MCF 10A (cell line): ENCODE data around the gene CABYR. TPM values are rescaled to one million over a fixed set of nuclear protein-coding genes. Genes with fewer than 3 reads are reported as not detected.

Source experiments
- BruUV-seq: library from RNA; stranded (reverse); fragments of 400-500 nt; replicated peaks from 2 replicates; lab custom pipeline; 2021; lab: Mats Ljungman, UMichigan
- CTCF ChIA-PET: fragments of 300-600 bp; sonication (Branson Sonifier 250); formaldehyde crosslinking; extraction: SDS; loops from one replicate; lab custom pipeline; 2021; ENCODE audit warnings: antibody characterized with exemption, inconsistent platforms; lab: Yijun Ruan, JAX
- POLR2A ChIA-PET: fragments of 300-600, 350-650 bp; sonication (Branson Sonifier 250); formaldehyde crosslinking; extraction: SDS; loops from one replicate; lab custom pipeline; 2020; ENCODE audit warnings: antibody characterized with exemption, inconsistent platforms; lab: Yijun Ruan, JAX
- DNase-seq: peaks from one replicate; pipeline ENCODE4 v3.0.0-alpha.2; 2018; ENCODE audit not compliant: unreplicated experiment
- H3K27ac Mint-ChIP-seq: one replicate; pipeline ENCODE4 v1.8.0; 2022; ENCODE audit warnings: mild to moderate bottlenecking, low read depth, mixed read lengths; ENCODE audit not compliant: unreplicated experiment
- H3K27me3 Mint-ChIP-seq: one replicate; pipeline ENCODE4 v1.8.0; 2022; ENCODE audit warnings: mixed read lengths; ENCODE audit not compliant: insufficient read depth, unreplicated experiment
- H3K36me3 Mint-ChIP-seq: one replicate; pipeline ENCODE4 v1.8.0; 2022; ENCODE audit warnings: mild to moderate bottlenecking, moderate library complexity, mixed read lengths; ENCODE audit not compliant: insufficient read depth, unreplicated experiment
- H3K4me1 Mint-ChIP-seq: one replicate; pipeline ENCODE4 v1.8.0; 2022; ENCODE audit warnings: mixed read lengths; ENCODE audit not compliant: insufficient read depth, unreplicated experiment
- H3K4me3 Mint-ChIP-seq: one replicate; pipeline ENCODE4 v1.8.0; 2022; ENCODE audit warnings: mild to moderate bottlenecking, moderate library complexity, mixed read lengths; ENCODE audit not compliant: unreplicated experiment
- H3K9me3 Mint-ChIP-seq: one replicate; pipeline ENCODE4 v1.8.0; 2022; ENCODE audit warnings: mixed read lengths; ENCODE audit not compliant: unreplicated experiment
- CTCF ChIP-seq: fragments of 200-600 bp; IDR thresholded peaks from one replicate; pipeline ENCODE4 v1.8.0; 2022; ENCODE audit warnings: antibody characterized with exemption, mild to moderate bottlenecking; ENCODE audit not compliant: unreplicated experiment
- intact Hi-C: fragments of 100-400 bp; cut with micrococcal nuclease; formaldehyde crosslinking; loops from 2 replicates; pipeline ENCODE4 v1.14.1; 2022
- total RNA-seq: library from RNA; stranded (reverse); gene quantifications from 2 replicates; pipeline ENCODE4 v1.2.3, GENCODE V29; 2022

Gene CABYR
- total RNA-seq, 1 experiment from 2014 or later, result 3.0 TPM

- Mint-ChIP-seq H3K27ac (no peak overlapping the region), H3K36me3 (peaks cover 11% of the 10 kb centered on the region), H3K4me1 (no peaks in the 10 kb centered on the region), H3K4me3 (no peak overlapping the region), H3K9me3 (no peaks in the 10 kb centered on the region), H3K27me3 (no peaks in the 10 kb centered on the region)
- ChIA-PET CTCF (interaction anchor here (0.6 kb wide), 1 partner anchor 88 kb away, joined by 3 read pairs; no protein-coding TSS in a partner anchor), POLR2A (no interaction called here)
- no peak for TF ChIP-seq CTCF
- DNase-seq, result no peak
- no TSS peak for BruUV-seq
- intact Hi-C loops, result no loop called here
Observed at GRCh38 chr18:24197412-24197811, 58.5 kb downstream of the CABYR start.

- H3K27me3 Mint-ChIP-seq, result no peaks in the 10 kb centered on the region
Observed at GRCh38 chr18:24198461-24198860, 59.6 kb downstream of the CABYR start.

DNA sequence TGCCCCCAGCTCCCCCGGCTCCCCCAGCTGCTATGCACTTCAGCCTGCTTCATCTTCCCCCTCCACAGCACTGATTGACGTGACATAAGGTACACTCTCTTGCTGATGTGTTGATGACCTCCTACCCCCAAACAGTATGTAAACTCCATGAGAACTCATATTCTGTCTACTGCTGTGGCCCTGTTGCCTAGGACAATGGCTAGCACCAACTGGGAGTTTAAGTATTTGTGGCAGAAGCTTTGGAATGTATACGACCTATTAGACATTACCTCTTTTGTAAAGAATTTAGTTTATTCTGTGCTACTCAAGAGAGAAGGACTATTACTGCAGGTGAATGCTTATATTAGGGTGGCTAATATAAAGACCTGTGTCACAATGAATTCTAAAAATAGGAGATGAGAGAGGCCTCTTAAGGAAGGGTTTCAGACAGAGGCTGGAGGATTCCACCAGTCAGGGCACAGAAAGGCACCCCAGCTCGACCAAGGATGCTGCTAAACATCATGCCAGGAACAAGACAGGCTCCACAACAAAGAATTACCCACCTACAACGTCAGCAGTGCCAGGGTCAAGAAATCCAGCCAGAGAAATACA is 60.6 kb downstream of the CABYR start:
- H3K27ac Mint-ChIP-seq, result no peak overlapping the region

More at GRCh38 chr18:24198461-24198860, 59.6 kb downstream of the CABYR start:
- intact Hi-C loops, result no loop called here
- Mint-ChIP-seq H3K9me3 (no peaks in the 10 kb centered on the region), H3K36me3 (peaks cover 7% of the 10 kb centered on the region), H3K4me1 (no peaks in the 10 kb centered on the region), H3K4me3 (no peak overlapping the region), H3K27ac (no peak overlapping the region)
- no TSS peak for BruUV-seq
- TF ChIP-seq CTCF, result no peak
- DNase-seq, result no peak
- ChIA-PET POLR2A (interaction anchor here (1.2 kb wide), 1 partner anchor 75 kb away, joined by 3 read pairs; no protein-coding TSS in a partner anchor), CTCF (no interaction called here)

More for the DNA sequence above, 60.6 kb downstream of the CABYR start:
- no peak for TF ChIP-seq CTCF
- Mint-ChIP-seq H3K4me1 (no peaks in the 10 kb centered on the region), H3K4me3 (no peak overlapping the region), H3K27me3 (no peaks in the 10 kb centered on the region), H3K36me3 (no peaks in the 10 kb centered on the region), H3K9me3 (no peaks in the 10 kb centered on the region)
- CTCF ChIA-PET, result interaction anchor here (0.6 kb wide), 2 partner anchors 50 to 75 kb away, joined by 3 read pairs; no protein-coding TSS in a partner anchor
- BruUV-seq, result no TSS peak
- intact Hi-C loops, result no loop called here
- POLR2A ChIA-PET, result interaction anchor here (0.7 kb wide), 1 partner anchor 147 kb away, joined by 3 read pairs; no protein-coding TSS in a partner anchor
- DNase-seq, result no peak
